KG1 (cell line): ENCODE results near the gene SLC10A1.
"Not testable (repeated sequence)": the region's sequence is repeated elsewhere in the genome, so short reads cannot be mapped to it uniquely, and the experiment has no call there.

ENCODE experiments used
- DNase-seq: peaks from one replicate; lab custom pipeline; 2025; lab: John Stamatoyannopoulos, UW

The SLC10A1 gene

DNA sequence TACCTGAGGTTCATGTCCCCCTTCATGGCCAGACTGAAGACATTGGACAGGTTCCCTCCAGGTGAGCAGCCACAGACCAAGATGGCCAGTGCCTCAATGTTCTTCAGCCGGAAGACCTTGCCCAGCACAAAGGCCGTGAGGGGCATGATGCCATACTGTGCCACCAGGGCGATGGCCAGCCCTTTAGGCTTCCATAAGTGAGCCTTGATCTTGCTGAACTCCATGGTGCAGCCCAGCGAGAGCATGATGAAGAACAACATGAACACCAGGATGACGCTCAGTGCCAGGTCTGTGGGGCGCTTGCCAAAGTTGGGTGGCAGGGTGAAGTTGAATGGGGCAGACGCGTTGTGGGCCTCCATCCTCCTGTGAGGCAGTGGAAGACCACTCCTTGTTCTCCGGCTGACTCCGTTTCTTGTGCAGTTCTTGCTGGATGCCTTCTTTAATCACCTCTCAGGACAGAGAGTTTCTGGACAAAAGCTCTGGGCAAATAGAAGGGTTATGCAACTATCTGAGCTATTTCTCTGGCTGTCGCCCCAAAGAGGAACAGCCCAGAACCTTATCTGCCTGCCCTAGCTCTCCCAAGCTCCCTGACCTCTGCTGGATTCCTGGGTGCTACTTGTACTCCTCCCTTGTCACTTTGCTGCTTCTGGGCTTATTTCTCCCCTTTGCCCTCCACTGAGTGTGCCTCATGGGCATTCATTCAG, at the start of gene SLC10A1:
Gene SLC10A1, minus strand, starts transcription at position 445 of the 704 bp plus-strand sequence. Its CDS starts 86 bp downstream, at position 359.
- no peak for DNase-seq

DNA sequence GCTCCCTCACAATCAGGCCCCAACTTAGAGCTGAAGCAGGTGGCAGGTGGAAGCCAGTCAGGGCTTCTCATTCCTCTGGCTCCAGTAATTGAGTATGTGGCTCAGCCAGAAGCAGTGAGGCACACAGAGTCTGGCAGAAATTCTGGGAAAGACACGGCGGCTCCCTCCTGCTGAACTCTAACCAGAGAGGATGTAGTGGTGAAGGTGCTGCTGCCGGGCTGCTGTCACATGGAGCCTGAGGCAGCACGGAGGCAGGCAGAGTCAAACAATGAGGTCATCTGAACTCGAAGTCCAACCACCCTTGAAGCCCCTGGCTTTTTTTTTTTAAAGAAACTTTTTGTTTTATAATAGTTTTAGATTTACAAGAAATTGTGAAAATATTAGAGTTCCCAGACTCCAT, 48.7 kb upstream of the SLC10A1 start:
- DNase-seq = no peak

DNA sequence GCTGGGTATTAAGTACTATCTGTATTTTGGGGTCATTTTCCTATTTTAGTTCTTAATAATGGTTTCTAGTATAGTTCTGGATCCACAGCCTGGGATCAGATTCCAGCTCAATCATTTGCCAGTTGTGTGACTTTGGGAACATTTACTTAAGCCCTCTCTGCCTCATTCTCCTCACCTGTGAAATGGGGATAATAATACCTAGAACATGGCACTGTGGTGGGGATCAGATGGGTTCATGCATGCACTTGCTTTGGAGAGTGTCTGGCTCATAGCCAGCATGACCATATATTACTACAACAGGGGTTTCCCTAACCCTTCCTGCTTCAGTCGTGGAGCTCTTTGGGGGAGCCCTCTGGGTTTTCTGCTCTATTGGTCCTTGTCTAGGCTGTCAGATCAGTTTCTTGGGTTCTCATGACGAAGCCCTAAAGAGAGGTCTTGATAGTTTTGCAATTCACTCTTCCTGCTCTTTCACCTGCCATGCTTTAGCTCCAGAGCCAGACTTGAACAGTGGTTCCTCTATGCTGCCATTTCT, 48.1 kb upstream of the SLC10A1 start:
- DNase-seq = no peak

DNA sequence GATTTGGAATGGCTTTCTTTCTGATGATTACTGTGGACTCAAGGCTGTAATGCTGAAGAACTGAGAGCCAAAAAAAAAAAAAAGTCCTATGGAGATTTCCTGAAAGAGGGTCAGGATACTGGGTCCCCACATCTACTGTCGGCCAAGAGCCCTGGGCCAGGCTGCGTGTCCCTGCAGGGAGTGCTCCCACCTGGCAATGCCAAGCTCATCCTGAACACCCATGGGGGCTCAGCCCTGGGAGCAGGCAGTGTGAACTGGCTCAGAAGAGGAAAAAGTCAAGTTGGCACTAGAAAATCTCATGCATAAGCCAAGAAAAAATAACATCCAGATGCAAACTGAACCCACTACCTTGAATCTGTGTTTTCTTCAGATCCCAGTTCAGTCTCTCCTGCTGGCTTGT, 47.1 kb upstream of the SLC10A1 start:
- DNase-seq = no peak

DNA sequence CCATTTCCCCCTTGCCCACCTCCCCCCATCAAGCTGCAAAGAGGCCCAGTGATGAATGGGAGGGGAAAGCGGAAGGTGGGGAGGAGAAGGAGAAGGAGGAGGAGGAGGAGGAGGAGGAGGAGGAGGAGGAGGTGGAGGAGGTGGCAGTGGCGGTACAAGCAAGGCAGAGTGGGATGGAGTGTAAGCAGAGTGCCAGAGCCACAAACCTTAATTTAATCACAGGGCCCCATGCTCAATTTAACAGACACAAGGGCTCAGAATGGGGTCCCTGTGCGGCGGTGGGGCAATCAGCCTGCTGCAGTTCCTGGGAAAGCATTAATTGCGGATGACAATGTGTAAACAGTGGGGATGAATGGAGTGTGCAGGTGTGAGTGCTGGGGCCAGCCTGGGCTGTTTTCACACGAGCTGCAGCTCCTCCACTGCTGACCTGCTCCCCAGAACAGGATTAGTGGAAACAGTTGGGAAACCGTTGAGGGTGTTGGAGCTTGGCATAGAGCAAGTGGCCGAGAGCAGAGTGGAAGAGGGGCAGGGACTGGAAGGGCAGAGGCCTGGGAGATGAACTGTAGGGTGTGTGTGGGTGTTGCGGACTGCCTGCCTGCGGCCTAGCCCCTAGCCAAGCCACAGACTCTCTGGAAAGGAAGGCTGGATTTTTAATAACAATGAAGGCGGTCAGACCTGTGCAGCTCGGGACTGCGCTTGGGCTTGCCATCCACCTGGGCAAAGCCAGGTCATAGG, 45.8 kb upstream of the SLC10A1 start:
- no peak for DNase-seq

DNA sequence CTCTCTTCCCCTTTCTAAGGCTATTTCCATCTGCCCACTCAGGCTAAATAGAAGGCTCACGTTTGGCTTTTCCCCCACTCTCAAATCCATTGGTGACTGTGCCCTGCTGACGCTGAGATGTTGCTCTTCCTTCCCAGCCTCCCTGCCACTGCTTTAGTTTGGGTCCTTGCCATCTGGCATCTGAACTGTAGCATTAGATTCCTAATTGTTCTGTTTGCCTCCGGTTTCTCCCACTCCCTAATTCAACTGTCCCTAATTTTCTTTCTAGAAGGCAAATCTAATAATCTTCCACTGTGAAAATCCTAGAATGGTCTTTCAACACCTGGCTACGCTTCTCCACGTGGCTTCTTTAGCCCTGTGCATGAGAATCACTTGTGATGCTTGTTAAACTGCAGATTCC, 44.6 kb upstream of the SLC10A1 start:
- no peak for DNase-seq

DNA sequence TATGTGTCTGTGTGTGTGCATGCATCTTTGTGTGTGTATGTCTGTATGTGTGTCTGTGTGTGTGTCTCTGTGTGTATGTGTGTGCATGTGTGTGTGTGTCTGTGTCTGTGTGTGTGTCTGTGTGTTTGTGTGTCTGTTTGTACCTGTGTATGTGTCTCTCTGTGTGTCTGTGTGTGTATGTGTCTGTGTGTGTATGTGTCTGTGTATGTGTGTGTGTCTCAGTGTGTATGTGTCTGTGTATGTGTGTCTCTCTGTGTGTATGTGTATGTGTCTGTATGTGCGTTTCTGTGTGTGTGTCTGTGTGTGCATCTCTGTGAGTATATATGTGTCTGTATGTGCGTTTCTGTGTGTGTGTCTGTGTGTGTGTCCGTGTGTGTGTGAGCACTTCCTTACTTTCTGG, 42.6 kb upstream of the SLC10A1 start:
- DNase-seq = no peak

DNA sequence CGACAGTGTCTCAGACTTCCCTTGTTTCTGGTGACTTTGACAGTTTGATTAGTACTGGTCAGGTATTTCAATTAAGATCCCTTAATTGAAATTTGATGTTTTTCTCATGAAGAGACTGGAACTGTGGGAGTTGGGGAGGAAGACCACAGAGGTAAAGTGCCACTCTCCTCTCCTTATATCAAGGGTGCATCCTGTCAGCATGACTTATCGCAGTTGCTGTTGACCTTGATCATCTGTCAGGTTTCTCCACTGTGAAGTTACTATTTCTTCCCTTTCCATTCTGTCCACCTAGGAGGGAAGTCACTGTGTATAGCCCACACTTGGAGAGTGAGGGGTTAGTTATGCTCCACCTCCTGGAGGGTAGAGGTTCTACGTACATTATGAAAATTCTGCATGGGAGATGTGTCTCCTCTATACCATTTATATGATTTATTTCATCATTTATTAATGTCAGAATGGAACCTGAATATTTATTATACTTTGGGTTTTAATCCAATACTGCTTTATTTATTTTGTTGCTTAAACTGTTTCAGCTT, 41.9 kb upstream of the SLC10A1 start:
- no peak for DNase-seq

DNA sequence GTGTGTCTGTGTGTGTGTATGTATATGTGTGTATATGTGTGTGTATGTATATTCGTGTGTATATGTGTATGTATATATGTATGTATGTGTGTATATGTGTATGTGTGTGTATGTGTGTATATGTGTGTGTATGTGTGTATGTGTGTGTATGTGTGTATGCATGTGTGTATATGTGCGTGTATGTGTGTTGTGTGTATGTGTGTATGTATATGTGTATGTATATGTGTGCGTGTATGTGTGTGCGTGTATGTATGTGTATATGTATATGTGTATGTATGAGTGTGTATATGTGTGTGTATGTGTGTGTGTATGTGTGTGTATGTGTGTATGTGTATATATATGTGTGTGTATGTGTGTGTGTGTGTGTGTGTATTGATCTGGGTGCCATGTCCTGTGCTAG, 31.8 kb upstream of the SLC10A1 start:
- DNase-seq = no peak

DNA sequence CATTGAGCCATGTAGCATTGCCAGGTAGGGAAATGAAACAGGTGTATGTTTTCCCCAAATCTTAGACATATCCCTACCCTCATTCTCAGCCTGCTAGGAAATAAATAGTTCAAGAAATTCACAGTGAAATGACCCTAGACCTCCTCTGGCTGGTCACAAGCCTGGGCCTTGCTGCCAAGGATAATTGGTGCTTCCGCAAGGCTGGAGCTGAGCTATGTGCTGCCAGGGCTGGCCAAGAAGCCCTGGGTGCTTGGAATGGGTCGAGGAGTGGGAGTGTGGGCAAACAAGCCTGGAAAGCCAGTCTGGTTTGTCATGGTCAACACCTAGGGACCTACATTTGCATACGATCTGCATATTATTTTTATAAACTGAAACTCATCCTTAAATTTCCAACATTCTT, 31.3 kb upstream of the SLC10A1 start:
- no peak for DNase-seq

DNA sequence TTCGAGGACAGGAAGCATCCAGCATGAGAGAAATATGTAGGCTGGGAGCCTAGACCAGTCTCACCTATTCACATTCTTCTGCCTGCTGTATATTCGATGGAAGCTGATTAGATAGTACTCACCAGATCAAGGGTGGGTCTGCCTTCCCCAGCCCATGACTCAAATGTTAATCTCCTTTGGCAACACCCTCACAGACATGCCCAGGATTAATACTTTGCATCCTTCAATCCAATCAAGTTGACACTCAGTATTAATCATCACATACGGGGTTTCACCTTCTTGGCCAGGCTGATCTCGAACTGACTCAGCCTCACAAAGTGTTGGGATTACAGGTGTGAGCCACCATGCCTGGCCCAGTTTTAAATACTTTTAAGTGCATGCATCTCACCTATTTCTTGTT, 30.5 kb upstream of the SLC10A1 start:
- DNase-seq = no peak

DNA sequence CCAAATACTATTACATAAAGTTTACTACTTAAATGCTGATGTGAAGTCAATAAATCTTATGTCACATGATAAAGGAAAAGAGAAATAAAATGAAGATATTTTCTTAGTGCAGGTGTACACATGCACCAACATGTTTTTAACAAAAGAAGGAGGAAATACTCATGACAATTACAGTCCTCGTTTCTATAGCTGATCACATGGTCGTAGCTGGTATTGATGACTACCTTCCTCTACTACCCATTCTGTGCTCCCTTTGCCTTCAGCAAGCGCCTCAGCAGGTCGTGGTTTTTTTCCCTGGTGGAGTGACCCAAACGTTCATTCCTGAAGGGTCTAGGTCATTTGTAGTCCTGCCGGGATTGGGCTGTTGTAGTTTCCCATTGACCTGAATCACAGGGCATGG, 25.4 kb upstream of the SLC10A1 start:
- DNase-seq = no peak

DNA sequence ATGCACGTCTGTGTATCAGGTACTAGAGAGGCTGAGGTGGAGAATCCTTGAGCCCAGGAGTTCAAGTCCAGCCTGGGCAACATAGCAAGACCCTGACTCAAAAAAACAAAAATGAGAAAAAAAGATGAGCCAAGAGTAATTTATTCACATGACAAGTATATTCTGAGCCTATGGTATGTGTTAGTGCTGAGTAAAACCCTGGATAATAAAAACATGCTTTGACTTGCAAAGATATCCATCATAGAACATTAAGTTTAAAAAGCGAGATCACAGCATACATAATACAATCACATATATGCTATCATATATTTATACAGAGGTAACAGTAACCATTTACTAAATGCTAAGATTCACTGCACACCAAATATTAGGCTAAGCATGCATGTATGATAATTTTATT, 23.9 kb upstream of the SLC10A1 start:
- DNase-seq = no peak

DNA sequence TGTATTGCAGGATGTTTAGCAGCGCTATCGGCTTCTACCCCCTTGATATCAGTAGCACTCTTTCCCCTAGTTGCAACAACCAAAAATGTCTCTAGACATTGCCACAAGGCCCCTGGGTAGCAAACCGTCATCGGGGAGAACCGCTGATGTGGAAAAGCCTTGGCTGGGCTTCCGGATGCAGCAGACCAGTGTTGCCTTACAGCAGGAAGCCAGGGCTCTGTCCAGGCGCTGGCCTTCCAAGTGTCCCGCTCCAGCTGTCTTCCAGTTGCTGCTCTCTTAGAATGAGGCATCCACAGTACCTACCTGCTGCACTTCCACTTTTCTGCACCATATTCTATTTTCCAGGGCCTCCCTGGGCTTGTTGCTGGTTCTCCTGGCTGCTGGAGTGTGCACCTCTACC, 22.6 kb upstream of the SLC10A1 start:
- no peak for DNase-seq

DNA sequence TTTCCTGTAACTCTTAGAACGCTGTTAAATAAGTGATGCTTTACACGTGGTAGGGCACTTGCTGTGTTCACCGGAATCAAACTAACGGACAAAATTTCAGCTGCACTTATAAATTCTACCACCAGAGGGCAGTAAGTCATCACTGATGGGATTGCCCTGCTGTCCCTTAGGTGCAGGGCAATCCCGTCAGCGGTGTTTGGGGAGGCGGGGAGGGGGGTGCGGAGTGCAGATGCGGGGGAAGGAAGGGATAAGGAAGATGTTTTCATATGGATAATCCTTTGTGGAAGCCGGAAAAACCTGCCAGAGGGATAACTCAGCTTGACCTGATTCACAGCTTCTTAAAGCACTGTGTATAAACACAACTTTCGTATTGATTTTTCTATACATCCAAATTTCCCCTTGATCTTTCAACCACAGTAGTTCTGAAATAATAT, 21.7 kb upstream of the SLC10A1 start:
- DNase-seq = peak; percentile 79

DNA sequence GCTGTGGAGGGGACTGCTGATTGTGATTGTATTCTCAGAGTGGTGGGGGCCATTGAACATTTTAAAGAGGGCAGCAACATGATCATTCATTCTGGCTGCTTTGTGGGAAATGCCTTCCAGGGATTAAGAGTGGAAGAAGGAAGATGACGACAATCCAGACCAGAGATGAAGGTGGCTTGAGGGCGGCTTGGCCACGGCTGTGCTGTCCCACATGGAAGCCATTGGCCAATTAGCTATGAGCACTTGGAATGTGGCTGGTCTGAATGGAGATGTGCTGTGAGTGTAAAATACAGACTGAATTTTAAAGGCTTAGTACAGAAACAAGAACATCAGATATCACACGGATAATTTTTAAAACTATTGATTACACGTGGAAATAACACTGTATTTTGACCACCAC, 19.2 kb upstream of the SLC10A1 start:
- DNase-seq = no peak

DNA sequence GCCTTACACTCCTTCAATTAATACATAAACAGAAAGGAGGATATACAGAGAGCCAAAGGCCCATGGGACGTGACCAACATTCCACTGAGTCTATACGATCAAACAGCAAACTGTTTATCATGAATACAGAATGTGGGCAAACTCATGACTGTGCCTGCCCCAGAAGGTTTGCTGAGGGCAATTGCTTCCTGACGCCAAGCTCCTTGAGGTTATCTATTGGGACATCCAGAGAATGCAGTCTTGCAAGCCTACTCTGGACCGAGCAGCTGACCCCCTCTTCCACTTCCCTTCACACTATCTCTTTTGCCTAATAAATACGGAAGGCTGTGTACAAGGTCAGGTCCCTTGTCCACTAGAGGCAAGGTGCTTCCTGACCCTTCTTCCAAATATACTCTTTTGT, 18.5 kb upstream of the SLC10A1 start:
- DNase-seq = no peak

DNA sequence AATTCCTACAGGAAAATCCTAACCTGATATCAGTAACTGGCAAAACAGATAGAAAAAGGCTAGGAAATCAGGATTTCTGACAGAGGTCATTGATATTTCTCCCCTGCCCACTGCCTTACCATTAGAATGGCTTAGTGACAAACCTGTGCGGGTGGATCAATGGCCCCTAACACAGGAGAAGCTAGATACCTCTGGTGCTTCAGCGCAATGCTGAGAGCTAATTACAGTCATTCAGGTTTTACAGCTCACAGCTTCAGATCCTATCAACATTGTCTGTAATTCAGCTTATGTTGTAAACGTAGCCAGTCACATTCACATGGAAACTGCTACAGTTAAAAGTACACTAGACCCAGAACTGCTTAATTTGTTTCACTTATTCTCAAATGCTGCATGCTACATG, 17.4 kb upstream of the SLC10A1 start:
- no peak for DNase-seq

DNA sequence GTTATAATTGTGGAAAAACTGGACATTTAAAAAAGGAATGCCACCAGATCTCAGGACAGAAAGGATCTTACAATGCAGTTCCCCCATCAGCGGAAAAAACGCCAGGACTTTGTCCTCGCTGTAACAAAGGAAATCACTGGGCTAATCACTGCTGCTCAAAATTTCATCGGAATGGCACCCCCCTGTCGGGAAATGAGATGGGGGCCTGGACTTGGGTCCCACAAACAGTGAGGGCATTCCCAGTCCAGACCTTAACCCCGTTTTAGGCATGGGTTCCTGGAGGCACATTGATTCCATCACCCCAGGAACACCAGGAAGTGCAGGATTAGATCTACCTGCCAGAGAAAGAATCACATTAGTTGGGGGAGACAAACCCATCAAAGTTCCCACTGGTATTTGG, 16.3 kb upstream of the SLC10A1 start:
- DNase-seq = not testable (repeated sequence)

DNA sequence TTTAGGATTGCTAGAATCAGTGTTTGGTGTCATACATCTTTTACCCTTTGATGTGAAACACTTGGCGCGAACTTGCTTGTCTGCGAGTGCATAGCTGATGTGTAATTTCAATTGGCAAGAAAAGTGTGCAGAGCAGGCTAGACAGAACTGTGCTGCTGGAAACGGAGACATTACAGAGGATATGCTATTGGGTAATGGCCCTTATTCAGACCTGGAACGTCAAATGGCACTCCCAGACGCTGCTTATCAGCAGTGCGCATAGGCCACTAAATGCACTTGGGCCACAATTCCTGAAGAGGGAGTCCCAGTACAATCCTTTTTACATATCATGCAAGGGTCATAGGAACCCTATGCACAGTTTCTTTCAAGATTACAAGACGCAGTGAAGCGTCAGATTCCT, 15.7 kb upstream of the SLC10A1 start:
- DNase-seq = no peak

DNA sequence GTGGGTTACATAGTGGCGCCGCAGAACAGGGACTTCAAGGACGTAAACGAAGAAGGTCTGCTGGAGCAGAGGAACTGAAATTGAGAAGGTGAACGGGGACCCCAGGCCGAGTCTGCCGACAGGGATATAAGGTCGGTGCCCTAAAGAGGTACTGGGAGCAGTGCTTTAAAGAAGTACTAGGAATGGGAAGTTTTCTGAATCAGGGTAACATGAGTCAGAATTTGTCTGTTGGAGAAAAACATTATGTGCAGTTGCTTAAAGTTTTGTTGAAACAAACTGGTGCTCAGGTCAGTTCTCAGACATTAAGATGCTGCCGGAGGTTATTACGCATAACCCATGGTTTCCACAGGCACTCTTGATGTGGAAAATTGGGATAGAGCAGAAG, 14.8 kb upstream of the SLC10A1 start:
- no peak for DNase-seq

DNA sequence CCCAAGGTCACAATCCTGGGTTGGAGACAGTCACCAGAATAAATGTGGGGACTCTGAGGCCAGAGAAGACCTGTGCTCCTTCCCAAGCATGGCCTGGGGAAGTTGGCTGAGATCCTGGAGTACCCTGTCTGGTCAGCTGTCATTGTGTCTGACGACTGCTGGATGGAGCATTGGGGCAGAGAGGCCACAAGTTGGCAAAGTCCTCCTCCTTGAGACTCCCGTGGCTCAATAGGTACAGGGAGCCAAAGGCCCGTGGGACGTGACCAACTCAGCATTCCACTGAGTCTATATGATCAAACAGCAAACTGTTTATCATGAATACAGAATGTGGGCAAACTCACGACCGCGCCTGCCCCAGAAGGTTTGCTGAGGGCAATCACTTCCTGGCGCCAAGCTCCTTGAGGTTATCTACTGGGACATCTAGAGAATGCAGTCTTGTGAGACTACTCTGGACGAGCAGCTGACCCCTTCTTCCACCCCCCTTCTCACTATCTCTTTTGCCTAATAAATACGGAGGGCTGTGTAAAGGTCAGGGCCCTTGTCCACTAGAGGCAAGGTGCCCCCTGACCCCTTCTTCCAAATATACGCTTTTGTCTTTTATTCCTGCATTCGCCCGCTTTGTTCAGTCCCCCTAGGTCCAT, 14.3 kb upstream of the SLC10A1 start:
- no peak for DNase-seq
